Ishikawa (cell line): ENCODE data around the gene KAT2B.

ENCODE experiments used
- CEBPB ChIP-seq: IDR thresholded peaks from 2 replicates; pipeline ENCODE4 v1.6.1; 2012
- CREB1 ChIP-seq: IDR thresholded peaks from 2 replicates; pipeline ENCODE4 v1.6.1; 2012; ENCODE audit warnings: low read depth
- EGR1 ChIP-seq: IDR thresholded peaks from 2 replicates; pipeline ENCODE4 v1.6.1; 2012
- EP300 ChIP-seq: IDR thresholded peaks from 2 replicates; pipeline ENCODE4 v1.6.1; 2012; ENCODE audit warnings: borderline replicate concordance
- FOXM1 ChIP-seq: IDR thresholded peaks from 2 replicates; pipeline ENCODE4 v1.6.1; 2012; ENCODE audit warnings: low read depth, borderline replicate concordance
- NFIC ChIP-seq: IDR thresholded peaks from 2 replicates; pipeline ENCODE4 v1.6.1; 2012
- RAD21 ChIP-seq: IDR thresholded peaks from 2 replicates; pipeline ENCODE4 v1.6.1; 2012; ENCODE audit warnings: low read depth
- TAF1 ChIP-seq: IDR thresholded peaks from 2 replicates; pipeline ENCODE4 v1.6.1; 2012; ENCODE audit warnings: low read depth, mild to moderate bottlenecking
- TCF12 ChIP-seq: IDR thresholded peaks from 2 replicates; pipeline ENCODE4 v1.6.1; 2012; ENCODE audit warnings: low read depth
- TEAD4 ChIP-seq: IDR thresholded peaks from 2 replicates; pipeline ENCODE4 v1.6.1; 2012
- YY1 ChIP-seq: IDR thresholded peaks from 2 replicates; pipeline ENCODE4 v1.6.1; 2012; ENCODE audit warnings: low read depth
- ZBTB7A ChIP-seq: IDR thresholded peaks from 2 replicates; pipeline ENCODE4 v1.6.1; 2012; ENCODE audit warnings: low read depth
- TF ChIP-seq, protein P1 (sequence below): IDR thresholded peaks from 2 replicates; pipeline ENCODE4 v1.6.1; 2012
- TF ChIP-seq, protein P2 (sequence below): IDR thresholded peaks from 2 replicates; pipeline ENCODE4 v1.6.1; 2012
- TF ChIP-seq, protein P3 (sequence below): IDR thresholded peaks from 2 replicates; pipeline ENCODE4 v1.6.1; 2012; ENCODE audit warnings: low read depth, mild to moderate bottlenecking

Gene KAT2B

DNA sequence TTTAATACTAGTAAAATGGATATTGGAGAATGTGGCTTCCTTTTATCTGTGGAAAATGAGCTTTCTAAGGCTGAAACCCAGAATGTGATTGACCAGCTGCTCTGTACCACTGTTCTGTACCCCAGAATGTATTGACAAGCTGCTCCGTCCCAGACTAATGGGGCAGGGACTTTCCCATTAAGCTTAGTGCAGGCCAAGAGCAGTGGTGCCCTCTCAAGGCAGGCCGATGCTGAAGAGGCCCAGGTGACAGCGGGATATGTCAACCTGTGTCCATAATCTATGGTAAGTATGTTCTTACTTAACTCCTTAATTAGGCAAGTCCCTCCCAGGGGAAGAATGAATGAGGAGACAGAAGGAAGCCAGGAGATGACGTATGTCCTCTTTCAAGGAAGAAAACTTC is 114.7 kb downstream of the KAT2B start:
- TF ChIP-seq EP300 (no peak), YY1 (no peak), RAD21 (no peak), ZBTB7A (no peak), CREB1 (no peak), TAF1 (no peak), NFIC (no peak), CEBPB (no peak), TCF12 (no peak)
- TF ChIP-seq, protein P1, sequence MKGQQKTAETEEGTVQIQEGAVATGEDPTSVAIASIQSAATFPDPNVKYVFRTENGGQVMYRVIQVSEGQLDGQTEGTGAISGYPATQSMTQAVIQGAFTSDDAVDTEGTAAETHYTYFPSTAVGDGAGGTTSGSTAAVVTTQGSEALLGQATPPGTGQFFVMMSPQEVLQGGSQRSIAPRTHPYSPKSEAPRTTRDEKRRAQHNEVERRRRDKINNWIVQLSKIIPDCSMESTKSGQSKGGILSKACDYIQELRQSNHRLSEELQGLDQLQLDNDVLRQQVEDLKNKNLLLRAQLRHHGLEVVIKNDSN = no peak
- TF ChIP-seq, protein P2, sequence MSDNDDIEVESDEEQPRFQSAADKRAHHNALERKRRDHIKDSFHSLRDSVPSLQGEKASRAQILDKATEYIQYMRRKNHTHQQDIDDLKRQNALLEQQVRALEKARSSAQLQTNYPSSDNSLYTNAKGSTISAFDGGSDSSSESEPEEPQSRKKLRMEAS = no peak

DNA sequence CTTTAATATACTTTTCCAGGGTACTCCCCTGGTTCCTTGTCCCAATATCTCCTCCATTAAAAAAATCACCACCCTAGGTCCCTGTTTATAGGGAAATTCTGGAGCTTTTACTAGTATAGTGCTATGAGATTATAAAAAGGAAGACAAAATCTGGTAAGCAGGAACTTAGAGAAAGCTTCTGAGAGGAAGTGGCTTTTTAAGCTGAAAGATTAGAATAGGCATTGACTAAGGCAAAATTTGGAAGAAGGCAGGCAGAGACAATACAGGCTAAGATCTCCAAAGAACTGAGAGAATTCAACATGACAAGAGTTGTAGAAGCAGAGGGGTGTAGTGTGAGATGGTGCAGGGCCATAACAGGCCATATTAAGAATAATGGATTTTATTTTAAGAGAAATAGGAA is 120.0 kb downstream of the KAT2B start:
- no peak for TF ChIP-seq CEBPB
- no peak for TF ChIP-seq FOXM1
- TF ChIP-seq EP300 = no peak
- no peak for TF ChIP-seq NFIC
- TF ChIP-seq YY1 = no peak
- TF ChIP-seq ZBTB7A = no peak
- no peak for TF ChIP-seq TCF12
- no peak for TF ChIP-seq TEAD4
- TF ChIP-seq, protein P3, sequence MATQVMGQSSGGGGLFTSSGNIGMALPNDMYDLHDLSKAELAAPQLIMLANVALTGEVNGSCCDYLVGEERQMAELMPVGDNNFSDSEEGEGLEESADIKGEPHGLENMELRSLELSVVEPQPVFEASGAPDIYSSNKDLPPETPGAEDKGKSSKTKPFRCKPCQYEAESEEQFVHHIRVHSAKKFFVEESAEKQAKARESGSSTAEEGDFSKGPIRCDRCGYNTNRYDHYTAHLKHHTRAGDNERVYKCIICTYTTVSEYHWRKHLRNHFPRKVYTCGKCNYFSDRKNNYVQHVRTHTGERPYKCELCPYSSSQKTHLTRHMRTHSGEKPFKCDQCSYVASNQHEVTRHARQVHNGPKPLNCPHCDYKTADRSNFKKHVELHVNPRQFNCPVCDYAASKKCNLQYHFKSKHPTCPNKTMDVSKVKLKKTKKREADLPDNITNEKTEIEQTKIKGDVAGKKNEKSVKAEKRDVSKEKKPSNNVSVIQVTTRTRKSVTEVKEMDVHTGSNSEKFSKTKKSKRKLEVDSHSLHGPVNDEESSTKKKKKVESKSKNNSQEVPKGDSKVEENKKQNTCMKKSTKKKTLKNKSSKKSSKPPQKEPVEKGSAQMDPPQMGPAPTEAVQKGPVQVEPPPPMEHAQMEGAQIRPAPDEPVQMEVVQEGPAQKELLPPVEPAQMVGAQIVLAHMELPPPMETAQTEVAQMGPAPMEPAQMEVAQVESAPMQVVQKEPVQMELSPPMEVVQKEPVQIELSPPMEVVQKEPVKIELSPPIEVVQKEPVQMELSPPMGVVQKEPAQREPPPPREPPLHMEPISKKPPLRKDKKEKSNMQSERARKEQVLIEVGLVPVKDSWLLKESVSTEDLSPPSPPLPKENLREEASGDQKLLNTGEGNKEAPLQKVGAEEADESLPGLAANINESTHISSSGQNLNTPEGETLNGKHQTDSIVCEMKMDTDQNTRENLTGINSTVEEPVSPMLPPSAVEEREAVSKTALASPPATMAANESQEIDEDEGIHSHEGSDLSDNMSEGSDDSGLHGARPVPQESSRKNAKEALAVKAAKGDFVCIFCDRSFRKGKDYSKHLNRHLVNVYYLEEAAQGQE = no peak
- TF ChIP-seq, protein P2 = no peak
- no peak for TF ChIP-seq CREB1
- TF ChIP-seq RAD21 = no peak
- no peak for TF ChIP-seq TAF1

DNA sequence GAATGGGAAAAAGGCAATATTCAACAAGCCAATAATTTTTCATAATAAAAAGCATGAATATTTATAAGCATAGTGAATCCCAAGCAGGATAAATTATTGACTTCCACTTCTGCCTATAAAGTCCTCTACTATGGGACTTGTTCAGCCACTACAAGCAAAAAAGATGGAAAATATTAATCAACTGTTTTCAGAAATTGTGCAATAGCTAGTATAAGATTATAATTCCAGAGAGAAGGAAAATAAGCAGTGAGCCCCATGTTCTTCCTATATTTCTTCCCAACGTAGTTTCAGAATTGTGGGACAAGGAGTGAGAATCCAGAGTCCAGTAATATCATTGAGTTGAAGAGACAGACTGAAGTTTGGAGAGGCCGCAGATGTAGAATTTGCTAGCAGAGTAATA is 121.5 kb downstream of the KAT2B start:
- TF ChIP-seq, protein P2 = no peak
- no peak for TF ChIP-seq EP300
- no peak for TF ChIP-seq FOXM1
- TF ChIP-seq CEBPB = no peak
- TF ChIP-seq TEAD4 = no peak
- no peak for TF ChIP-seq RAD21
- TF ChIP-seq, protein P1 = no peak
- TF ChIP-seq ZBTB7A = no peak
- TF ChIP-seq, protein P3 = no peak
- no peak for TF ChIP-seq YY1
- no peak for TF ChIP-seq TCF12
- TF ChIP-seq NFIC = no peak
- TF ChIP-seq TAF1 = no peak
- TF ChIP-seq EGR1 = no peak
- no peak for TF ChIP-seq CREB1

DNA sequence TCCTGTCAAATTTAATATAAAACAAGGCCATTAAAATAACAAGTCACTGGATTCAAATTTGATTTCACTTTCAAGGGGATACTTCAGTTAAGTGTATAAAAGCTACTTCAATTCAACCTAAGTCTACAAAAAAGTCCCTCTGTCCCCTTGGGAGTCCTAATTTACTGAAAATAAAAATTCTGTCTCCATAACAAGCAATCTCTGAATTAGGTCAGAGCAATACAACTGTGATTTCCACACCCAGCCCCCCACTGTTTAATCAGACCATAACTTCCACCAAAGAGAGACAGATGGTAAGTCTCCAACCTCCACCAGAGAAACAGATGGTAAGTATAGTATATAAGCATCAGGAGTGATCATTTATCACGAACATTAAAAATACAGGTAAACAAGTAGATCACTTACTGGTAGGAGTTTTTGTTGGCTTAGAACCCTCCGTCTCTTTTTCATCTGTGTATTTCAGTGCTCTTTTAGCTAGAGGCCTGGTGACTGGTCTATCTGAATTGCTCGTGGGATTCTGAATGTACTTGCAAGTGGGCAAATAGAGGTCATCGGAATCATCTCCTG is 133.7 kb downstream of the KAT2B start:
- no peak for TF ChIP-seq YY1
- no peak for TF ChIP-seq RAD21
- TF ChIP-seq CREB1 = no peak
- no peak for TF ChIP-seq ZBTB7A
- TF ChIP-seq TAF1 = no peak

DNA sequence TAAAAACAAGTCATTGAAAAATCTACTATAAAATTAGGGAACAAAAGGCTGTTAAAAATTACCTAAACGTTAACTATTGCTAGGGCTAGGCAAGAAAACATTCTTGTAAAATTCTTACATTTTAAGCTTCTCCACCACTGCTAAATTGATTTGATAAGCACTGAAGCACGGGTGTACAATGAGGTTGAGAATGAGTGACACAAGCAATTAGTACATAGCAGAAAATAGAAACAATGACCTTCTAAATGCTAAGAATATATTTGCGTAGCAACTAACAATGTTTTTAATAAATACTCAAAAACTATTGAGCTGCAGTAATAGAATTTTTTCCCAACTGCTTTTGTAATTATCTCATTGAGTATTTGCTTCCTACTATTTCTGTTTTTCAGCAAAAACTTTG is 141.0 kb downstream of the KAT2B start:
- TF ChIP-seq EGR1 (no peak), NFIC (no peak), TEAD4 (no peak), CREB1 (no peak), TCF12 (no peak)

DNA sequence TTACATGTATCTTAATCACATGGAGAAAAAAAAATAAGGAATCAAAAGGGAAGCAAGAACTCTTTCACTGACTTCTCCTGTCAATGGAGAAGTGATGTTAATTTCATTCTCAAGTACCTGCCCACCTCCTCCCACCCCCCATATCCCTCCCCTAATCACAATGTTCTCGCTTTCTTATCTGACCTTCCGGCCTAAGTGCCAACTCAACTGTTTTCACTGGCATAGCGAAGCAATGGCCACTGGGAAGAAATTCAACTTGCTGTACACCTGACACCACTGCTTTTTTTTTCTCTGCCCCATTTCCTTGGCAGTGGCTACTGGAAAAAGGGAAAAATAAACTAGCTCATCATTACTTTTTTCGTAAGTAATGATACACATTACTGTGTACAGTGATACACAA is 142.0 kb downstream of the KAT2B start:
- TF ChIP-seq YY1 (no peak), FOXM1 (no peak), NFIC (no peak), RAD21 (no peak), TAF1 (no peak), ZBTB7A (no peak), EP300 (no peak), TEAD4 (no peak), EGR1 (no peak)
- TF ChIP-seq, protein P3 = no peak
- TF ChIP-seq, protein P1 = no peak
- TF ChIP-seq, protein P2 = no peak
